Inflammatory macrophage treated with lipopolysaccharide for 1 hour (primary cell): ENCODE measurements around the gene SPIRE2.
"Not testable (repeated sequence)": the region's sequence is repeated elsewhere in the genome, so short reads cannot be mapped to it uniquely, and the experiment has no call there.

Source experiments
- DNase-seq, 2 donors: peaks; one replicate each; pipeline ENCODE4 v3.0.0-alpha.2; 2020 to 2022

The SPIRE2 gene

GRCh38 chr16:89867918-89868317 lies 39.6 kb downstream of the SPIRE2 start:
- no peak for DNase-seq

- no peak for DNase-seq
Measured at GRCh38 chr16:89869911-89870310, 41.6 kb downstream of the SPIRE2 start.

- no peak for DNase-seq
Measured at GRCh38 chr16:89870440-89870839, 42.2 kb downstream of the SPIRE2 start.

GRCh38 chr16:89871895-89872294 lies 43.6 kb downstream of the SPIRE2 start:
- no peak for DNase-seq

GRCh38 chr16:89873109-89873971 lies 45.1 kb downstream of the SPIRE2 start, which contains the start of gene TCF25:
TSS of gene TCF25 (plus strand) at chr16:89873592. CDS start at chr16:89873668, 76 bp downstream.
- DNase-seq, result peak; percentile 74 to 86

GRCh38 chr16:89873972-89874689 lies 45.9 kb downstream of the SPIRE2 start:
- peak; percentile 96 to 99 for DNase-seq

- DNase-seq, result not testable (repeated sequence)
Measured at GRCh38 chr16:89879123-89879522, 50.8 kb downstream of the SPIRE2 start.

- no peak for DNase-seq
Measured at GRCh38 chr16:89880477-89881367, 52.4 kb downstream of the SPIRE2 start.

- DNase-seq, result no peak
Measured at GRCh38 chr16:89881368-89881730, 53.1 kb downstream of the SPIRE2 start.

- DNase-seq, result no peak
Measured at GRCh38 chr16:89883346-89884040, 55.2 kb downstream of the SPIRE2 start.

GRCh38 chr16:89884041-89884421 lies 55.8 kb downstream of the SPIRE2 start:
- no peak for DNase-seq

- DNase-seq, result no peak
Measured at GRCh38 chr16:89887243-89887642, 59.0 kb downstream of the SPIRE2 start.

- DNase-seq, result no peak
Measured at GRCh38 chr16:89890200-89890599, 61.9 kb downstream of the SPIRE2 start.

GRCh38 chr16:89890886-89891657 lies 62.8 kb downstream of the SPIRE2 start:
- DNase-seq, result no peak

GRCh38 chr16:89892055-89892630 lies 63.9 kb downstream of the SPIRE2 start:
- DNase-seq, result no peak

GRCh38 chr16:89892635-89893034 lies 64.4 kb downstream of the SPIRE2 start:
- no peak for DNase-seq

GRCh38 chr16:89893642-89894548 lies 65.6 kb downstream of the SPIRE2 start:
- no peak for DNase-seq

- no peak for DNase-seq
Measured at GRCh38 chr16:89895482-89896250, 67.4 kb downstream of the SPIRE2 start.

- no peak for DNase-seq
Measured at GRCh38 chr16:89897204-89897603, 68.9 kb downstream of the SPIRE2 start.
